ENCODE data around the gene VAV2. TPM values are rescaled to one million over a fixed set of nuclear protein-coding genes. Genes with fewer than 3 reads are reported as not detected.

VAV2 gene, protein sequence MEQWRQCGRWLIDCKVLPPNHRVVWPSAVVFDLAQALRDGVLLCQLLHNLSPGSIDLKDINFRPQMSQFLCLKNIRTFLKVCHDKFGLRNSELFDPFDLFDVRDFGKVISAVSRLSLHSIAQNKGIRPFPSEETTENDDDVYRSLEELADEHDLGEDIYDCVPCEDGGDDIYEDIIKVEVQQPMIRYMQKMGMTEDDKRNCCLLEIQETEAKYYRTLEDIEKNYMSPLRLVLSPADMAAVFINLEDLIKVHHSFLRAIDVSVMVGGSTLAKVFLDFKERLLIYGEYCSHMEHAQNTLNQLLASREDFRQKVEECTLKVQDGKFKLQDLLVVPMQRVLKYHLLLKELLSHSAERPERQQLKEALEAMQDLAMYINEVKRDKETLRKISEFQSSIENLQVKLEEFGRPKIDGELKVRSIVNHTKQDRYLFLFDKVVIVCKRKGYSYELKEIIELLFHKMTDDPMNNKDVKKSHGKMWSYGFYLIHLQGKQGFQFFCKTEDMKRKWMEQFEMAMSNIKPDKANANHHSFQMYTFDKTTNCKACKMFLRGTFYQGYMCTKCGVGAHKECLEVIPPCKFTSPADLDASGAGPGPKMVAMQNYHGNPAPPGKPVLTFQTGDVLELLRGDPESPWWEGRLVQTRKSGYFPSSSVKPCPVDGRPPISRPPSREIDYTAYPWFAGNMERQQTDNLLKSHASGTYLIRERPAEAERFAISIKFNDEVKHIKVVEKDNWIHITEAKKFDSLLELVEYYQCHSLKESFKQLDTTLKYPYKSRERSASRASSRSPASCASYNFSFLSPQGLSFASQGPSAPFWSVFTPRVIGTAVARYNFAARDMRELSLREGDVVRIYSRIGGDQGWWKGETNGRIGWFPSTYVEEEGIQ
- total RNA-seq, result 8.6 TPM in 2 replicates

DNA sequence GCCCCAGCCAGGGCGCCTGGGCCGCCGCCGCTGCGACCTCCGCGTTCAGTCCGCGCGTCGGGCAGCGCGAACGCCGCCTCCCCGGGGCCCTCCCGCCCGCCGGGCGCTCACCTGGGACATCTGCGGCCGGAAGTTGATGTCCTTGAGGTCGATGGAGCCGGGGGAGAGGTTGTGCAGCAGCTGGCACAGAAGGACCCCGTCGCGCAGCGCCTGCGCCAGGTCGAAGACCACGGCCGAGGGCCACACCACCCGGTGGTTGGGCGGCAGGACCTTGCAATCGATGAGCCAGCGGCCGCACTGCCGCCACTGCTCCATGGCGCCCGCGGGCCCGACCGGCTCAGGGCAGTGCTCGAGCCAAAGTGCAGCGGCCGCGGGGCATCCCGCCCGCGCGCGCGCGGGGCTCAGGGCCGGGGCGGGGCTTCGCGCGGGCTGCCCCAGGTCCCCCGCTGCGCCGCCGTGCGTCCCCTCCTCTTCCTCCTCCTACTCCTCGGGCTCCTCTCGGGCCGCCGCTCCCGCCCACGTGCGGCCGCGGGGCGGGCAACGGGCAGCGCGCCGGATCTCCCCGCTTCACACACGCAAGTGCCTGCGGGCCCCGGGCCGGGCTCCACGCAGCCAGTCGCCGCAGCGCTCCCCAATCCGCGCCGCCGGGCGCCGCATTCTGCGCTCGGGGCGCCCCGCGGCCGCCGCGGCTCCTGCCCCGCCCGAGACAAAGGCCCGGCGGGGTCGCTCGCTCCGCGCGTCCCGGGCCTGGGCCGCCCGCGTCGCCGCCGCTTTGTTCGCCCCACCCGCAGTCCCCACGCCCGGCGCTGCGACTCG lies at the start of gene VAV2:
VAV2 (minus strand) TSS at position 361 of the 816 bp plus-strand sequence; CDS start at position 315, 46 bp downstream.
- H3K4me3 Mint-ChIP-seq (ENCODE audit: low read depth), result peak within 1 kb of the TSS; percentile 67
- H3K4me1 Mint-ChIP-seq (ENCODE audit: low read depth), result no peaks in the 10 kb centered on the region
- peaks cover 20% of the 10 kb centered on the region for H3K27me3 Mint-ChIP-seq (ENCODE audit: low read depth)
- H3K9me3 Mint-ChIP-seq, result no peaks in the 10 kb centered on the region
- H3K27ac Mint-ChIP-seq, result no peak within 1 kb of the TSS
- intact Hi-C loops (cut with micrococcal nuclease), result loop anchor here (2.0 kb wide), 1 partner anchor 33 kb away; the partner anchor contains the start of gene BRD3OS
- DNase-seq (ENCODE audit: low spot score), result peak; percentile 44
- no peaks in the 10 kb centered on the region for H3K36me3 Mint-ChIP-seq (ENCODE audit: low read depth)

DNA sequence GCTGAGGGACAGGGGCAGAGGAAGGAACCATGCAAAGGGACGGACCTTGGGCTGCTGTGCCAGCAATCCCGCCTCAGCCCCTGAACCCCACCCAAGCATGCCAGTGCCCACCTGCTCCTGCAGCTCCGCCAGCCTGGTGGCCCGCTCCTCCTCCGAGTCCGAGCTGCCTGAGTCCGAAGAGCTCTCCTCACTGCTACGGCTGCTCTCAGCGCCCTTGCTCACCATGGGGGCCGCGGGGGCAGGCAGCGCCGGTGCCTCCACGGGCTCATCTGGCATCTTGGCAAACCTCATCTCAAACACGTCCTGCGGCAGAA lies 49.5 kb upstream of the VAV2 start:
- H3K4me1 Mint-ChIP-seq (ENCODE audit: low read depth), result no peaks in the 10 kb centered on the region
- intact Hi-C loops (cut with micrococcal nuclease), result no loop called here
- H3K4me3 Mint-ChIP-seq (ENCODE audit: low read depth), result no peak overlapping the region
- H3K27me3 Mint-ChIP-seq (ENCODE audit: low read depth), result no peaks in the 10 kb centered on the region
- H3K9me3 Mint-ChIP-seq, result no peaks in the 10 kb centered on the region
- H3K27ac Mint-ChIP-seq, result no peak overlapping the region
- no peak for DNase-seq (ENCODE audit: low spot score)
- H3K36me3 Mint-ChIP-seq (ENCODE audit: low read depth), result peaks cover 48% of the 10 kb centered on the region

DNA sequence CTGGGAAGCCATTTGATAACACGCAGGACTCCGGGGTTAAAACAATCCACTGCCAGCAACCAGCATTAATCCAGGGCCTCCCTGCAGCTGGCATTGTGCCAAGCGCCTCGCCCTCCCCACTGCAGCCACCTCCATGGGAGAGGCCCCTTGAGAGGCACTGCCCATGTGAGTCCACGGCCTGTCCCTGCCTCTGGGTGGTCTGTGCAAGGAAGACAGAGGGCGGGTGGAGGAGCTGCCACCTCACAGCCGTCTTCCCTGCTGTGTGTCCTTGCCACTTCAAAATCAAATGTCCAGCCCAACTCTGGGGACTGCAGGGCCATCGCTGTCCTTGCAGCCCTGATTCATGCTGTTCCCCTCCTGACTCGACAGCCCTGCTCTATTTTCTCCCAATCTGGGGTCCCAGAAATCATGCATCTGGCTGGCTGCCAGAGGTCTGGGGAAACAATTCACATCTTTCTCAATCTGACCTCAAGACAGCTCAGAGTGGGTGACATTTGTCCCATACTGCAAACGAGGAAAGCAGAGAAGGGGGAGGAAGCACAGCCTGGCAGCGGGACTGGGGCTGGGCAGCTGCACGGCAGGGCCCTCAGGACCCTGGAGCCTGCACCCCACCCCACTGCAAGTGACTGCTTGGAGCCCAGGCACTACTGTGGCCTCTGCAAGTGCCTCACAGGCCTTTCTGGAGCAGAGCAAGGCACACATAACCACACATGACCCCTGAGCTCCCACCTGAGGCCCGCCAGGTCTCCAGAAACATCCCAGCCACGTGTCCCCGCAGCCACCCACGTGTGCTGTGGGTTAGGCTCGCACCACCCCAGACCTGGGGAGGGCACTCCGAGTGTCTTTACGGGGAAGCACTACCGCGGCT lies 48.9 kb upstream of the VAV2 start:
- H3K36me3 Mint-ChIP-seq (ENCODE audit: low read depth), result peaks cover 51% of the 10 kb centered on the region

DNA sequence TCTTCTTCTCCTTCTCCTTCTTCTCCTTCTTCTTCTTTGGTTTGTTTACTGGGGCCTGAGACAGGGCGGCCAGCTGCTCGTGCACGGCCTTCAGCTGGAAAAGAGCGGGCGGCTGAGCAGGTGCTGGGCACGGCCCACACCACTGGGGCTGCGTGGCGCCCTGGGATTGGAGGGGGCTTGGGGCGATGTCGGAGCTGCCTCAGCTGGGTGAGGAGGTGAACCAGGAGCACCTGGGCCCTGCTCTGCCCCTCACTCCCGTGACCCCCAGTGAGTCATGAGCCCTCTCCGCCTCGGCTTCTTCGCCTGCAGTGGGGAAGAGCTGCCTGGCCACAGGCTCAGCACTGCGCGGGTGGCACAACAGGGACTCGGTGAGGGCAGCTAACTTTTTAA lies 48.0 kb upstream of the VAV2 start:
- Mint-ChIP-seq H3K27me3 (ENCODE audit: low read depth) (no peaks in the 10 kb centered on the region), H3K4me3 (ENCODE audit: low read depth) (no peak overlapping the region), H3K4me1 (ENCODE audit: low read depth) (no peaks in the 10 kb centered on the region), H3K36me3 (ENCODE audit: low read depth) (peaks cover 57% of the 10 kb centered on the region), H3K27ac (no peak overlapping the region), H3K9me3 (no peaks in the 10 kb centered on the region)
- intact Hi-C loops (cut with micrococcal nuclease), result no loop called here
- DNase-seq (ENCODE audit: low spot score), result no peak

More for the DNA sequence above, 48.9 kb upstream of the VAV2 start:
- H3K9me3 Mint-ChIP-seq, result no peaks in the 10 kb centered on the region
- H3K4me3 Mint-ChIP-seq (ENCODE audit: low read depth), result no peak overlapping the region
- no peak overlapping the region for H3K27ac Mint-ChIP-seq
- no peak for DNase-seq (ENCODE audit: low spot score)
- no peaks in the 10 kb centered on the region for H3K4me1 Mint-ChIP-seq (ENCODE audit: low read depth)
- intact Hi-C loops (cut with micrococcal nuclease), result no loop called here
- H3K27me3 Mint-ChIP-seq (ENCODE audit: low read depth), result no peaks in the 10 kb centered on the region

DNA sequence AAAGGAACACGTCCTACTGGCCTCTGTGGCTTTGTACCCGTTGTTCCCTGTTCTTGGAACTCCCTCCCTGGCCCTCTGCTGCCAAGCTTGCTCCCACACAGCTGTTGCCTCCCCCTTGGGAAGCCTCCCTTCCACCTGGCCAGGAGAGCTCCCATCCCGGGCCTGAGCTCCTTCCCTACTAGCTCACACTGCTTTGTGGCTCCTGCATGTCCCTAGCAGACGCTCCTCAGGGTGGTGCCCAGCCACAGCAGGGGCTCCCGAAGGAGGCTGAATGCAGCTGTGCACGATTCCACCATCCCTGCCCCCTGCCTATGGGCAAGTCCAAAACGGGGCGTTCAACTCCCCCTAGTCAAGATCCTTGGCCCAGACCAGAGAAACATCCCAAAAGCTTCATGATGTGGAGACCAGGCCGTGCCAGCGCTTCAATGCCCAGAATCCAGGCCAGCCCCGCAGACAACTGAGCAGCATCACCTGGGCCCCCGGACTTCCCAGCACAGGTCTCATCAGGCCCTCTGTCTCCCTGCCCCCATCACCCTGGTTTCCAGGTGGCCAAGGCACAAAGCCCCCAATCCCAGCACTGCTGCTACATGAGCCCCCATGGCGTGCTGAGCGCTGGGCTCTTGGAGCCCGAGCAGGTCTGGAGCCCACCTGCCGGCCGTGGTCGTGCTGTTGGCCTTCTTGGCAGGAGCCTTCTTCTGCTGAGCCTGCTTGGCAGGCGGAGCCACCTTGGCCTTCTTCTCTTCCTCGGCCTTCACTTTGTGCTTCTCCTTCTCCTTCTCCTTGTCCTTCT lies 47.5 kb upstream of the VAV2 start:
- Mint-ChIP-seq H3K4me1 (ENCODE audit: low read depth) (no peaks in the 10 kb centered on the region), H3K27ac (no peak overlapping the region)
- intact Hi-C loops (cut with micrococcal nuclease), result no loop called here

DNA sequence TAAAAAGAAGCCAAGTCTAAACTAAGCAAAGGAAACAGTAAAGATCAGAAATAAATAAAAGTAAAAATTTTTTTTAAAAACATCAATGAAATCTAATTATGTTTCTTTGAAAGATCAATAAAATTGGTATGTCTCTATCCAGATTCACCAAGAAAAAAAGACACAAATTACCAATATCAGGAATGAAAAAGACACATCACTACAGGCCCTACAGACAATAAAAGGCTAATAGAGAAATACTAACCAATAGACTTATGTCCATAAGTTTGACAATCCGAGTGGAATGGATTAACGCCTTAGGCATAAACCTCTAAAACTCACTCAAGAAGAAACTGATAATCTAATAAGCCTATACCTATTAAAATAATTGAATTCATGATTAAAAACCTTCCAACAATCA lies 45.5 kb upstream of the VAV2 start:
- Mint-ChIP-seq H3K27ac (no peak overlapping the region), H3K36me3 (ENCODE audit: low read depth) (peaks cover 74% of the 10 kb centered on the region), H3K4me1 (ENCODE audit: low read depth) (no peaks in the 10 kb centered on the region), H3K9me3 (no peaks in the 10 kb centered on the region), H3K27me3 (ENCODE audit: low read depth) (no peaks in the 10 kb centered on the region), H3K4me3 (ENCODE audit: low read depth) (no peak overlapping the region)
- intact Hi-C loops (cut with micrococcal nuclease), result no loop called here
- no peak for DNase-seq (ENCODE audit: low spot score)

More for the DNA sequence above, 47.5 kb upstream of the VAV2 start:
- DNase-seq (ENCODE audit: low spot score), result no peak
- no peak overlapping the region for H3K4me3 Mint-ChIP-seq (ENCODE audit: low read depth)
- H3K27me3 Mint-ChIP-seq (ENCODE audit: low read depth), result no peaks in the 10 kb centered on the region
- no peaks in the 10 kb centered on the region for H3K9me3 Mint-ChIP-seq
- peaks cover 63% of the 10 kb centered on the region for H3K36me3 Mint-ChIP-seq (ENCODE audit: low read depth)

DNA sequence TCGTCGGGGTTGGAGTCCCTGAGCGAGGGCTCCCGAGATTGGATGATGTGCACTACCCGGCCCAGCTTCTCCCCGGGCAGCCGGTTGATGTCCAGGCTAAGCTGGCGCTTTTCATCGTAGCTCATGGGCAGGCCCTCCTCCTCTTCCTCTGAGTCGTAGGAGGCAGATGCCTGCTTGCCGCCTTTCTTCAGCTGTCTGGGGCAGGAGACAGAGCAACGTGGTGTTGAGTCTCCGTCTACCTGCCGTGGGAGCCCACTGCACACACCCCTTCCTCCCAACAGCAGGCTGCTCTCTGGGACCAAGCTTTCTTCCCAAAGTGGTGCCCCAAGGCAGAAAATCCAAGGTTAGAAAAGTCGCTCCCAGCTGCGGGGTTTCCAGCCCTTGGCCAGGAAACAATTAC lies 44.0 kb upstream of the VAV2 start:
- H3K4me1 Mint-ChIP-seq (ENCODE audit: low read depth), result no peaks in the 10 kb centered on the region
- no peak overlapping the region for H3K4me3 Mint-ChIP-seq (ENCODE audit: low read depth)
- no peak for DNase-seq (ENCODE audit: low spot score)
- H3K27ac Mint-ChIP-seq, result no peak overlapping the region
- H3K27me3 Mint-ChIP-seq (ENCODE audit: low read depth), result no peaks in the 10 kb centered on the region
- H3K36me3 Mint-ChIP-seq (ENCODE audit: low read depth), result peaks cover 72% of the 10 kb centered on the region
- intact Hi-C loops (cut with micrococcal nuclease), result no loop called here
- no peaks in the 10 kb centered on the region for H3K9me3 Mint-ChIP-seq

DNA sequence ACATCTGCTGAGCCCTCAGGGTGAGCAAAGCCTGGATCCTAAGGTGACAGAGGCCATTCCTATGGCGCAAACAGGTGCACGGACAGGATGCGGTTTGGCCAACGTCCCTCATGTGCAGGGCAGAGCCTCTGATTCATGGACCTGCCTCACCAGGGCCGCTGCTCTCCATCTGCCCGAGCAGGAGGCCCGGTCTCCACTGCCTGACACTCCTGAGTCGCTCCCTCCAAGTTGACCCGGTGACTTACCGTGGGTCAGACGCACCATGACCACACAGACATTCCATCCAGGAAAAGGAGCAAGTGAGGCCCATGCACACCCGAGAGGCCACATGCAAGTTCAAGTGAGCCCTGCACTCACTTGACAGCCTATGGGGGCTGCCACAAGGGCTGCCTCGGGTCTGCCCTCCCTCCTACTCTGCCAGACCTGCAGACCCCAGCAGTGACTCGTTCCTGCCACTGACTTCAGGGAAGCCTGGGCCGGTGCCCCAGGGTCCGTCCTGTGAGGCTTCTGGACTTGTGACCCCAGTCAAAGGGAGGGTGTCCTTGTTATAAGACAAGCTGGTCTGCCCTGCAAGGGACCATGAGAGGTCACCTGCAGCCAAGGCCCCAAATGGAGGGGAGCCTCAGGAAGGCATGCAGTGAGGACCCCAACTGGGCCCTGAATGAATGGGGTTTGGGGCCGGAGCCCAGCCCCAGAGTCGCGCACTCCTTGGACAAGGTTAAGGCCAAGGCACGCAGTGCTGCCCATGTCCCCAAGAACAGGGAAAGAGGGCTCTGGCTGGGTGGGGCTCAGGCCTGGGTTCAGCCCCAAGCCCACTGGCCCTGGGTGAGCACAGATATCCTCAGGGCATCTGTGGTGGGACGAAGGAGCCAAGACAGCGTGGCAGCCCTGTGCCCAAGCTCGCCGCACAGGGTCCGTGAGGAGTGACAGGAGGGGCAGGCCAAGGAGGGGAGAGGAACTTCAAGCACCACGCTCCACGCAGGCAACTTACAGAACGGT lies 43.2 kb upstream of the VAV2 start:
- no peak for DNase-seq (ENCODE audit: low spot score)
- no peaks in the 10 kb centered on the region for H3K27me3 Mint-ChIP-seq (ENCODE audit: low read depth)
- no peaks in the 10 kb centered on the region for H3K4me1 Mint-ChIP-seq (ENCODE audit: low read depth)
- intact Hi-C loops (cut with micrococcal nuclease), result no loop called here
- H3K9me3 Mint-ChIP-seq, result no peaks in the 10 kb centered on the region
- peaks cover 65% of the 10 kb centered on the region for H3K36me3 Mint-ChIP-seq (ENCODE audit: low read depth)
- no peak overlapping the region for H3K27ac Mint-ChIP-seq
- H3K4me3 Mint-ChIP-seq (ENCODE audit: low read depth), result no peak overlapping the region

DNA sequence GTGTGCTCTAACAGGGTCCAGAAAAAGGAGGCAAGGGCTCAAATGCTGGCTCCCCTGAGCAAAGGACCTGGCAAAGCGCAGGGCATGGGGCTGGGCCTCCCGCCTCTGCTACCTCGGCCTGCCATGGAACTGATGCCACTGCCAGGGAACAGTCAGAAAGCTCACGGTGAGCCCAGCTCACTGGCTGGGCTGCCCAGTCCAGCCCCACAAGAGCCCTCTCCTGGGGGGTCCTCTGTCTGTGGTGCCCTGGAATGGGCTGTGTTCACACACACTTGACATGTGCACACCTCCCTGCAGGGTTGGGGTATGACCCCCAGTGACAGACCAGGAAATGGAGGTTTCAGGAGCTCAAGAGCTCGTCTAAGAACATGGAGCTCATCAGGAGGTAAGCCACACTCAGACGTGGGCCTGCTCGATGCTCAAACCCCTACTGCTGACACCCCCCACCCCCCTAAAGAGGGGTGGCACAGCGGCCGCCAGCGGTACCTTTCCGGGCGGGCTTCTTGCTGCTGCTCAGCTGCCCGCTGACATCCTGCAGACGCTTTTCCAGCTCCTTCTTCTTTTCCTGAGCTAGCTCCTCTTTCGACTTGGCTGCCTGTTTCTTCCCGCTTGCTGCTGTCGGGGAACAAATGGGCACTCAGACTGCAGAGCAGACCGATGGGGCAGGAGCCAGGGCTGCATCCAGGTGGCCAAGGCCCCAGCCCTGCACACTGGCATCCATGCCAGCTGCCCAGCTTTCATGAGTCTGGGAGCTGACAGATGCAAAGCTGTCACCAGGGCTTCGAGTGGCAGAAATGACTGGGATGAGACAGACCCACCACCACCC lies 42.3 kb upstream of the VAV2 start:
- no peak overlapping the region for H3K27ac Mint-ChIP-seq
- H3K36me3 Mint-ChIP-seq (ENCODE audit: low read depth), result peaks cover 56% of the 10 kb centered on the region
- no peaks in the 10 kb centered on the region for H3K4me1 Mint-ChIP-seq (ENCODE audit: low read depth)
- no peaks in the 10 kb centered on the region for H3K9me3 Mint-ChIP-seq
- intact Hi-C loops (cut with micrococcal nuclease), result no loop called here
- DNase-seq (ENCODE audit: low spot score), result no peak
- H3K4me3 Mint-ChIP-seq (ENCODE audit: low read depth), result no peak overlapping the region
- no peaks in the 10 kb centered on the region for H3K27me3 Mint-ChIP-seq (ENCODE audit: low read depth)

DNA sequence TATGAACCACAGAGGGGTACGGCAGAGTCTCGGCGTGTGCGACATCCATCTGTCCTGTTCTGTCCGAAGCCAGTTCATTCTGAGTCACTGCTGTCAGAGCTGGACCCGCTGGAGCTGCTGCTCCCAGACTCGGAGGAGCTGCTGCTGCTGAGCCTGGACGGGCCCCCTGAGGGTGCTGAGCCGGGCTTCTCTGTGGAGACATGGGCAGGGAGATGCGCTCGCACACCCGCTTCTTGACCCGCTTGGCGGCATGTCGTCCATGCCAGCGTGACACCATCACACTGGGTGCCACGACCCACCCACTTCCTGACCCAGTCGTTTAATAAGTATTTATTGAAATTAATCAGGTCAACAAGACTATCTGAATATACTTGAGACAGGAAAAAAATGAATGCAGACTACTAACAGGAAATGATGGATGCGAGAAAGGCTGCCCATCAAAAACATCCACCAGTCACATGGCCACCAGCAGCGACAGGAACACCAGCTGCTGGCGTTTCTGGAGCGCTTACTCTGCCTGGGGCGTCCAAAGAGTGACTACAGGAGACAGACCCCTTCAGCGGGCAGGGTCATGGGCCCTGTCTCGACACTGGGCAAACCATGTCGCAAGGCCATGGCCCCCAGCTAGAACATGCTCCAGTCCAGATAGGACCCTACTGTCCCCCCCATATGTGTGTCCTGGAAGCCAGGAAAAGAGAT lies 41.5 kb upstream of the VAV2 start:
- no peaks in the 10 kb centered on the region for H3K9me3 Mint-ChIP-seq
- H3K36me3 Mint-ChIP-seq (ENCODE audit: low read depth), result peaks cover 48% of the 10 kb centered on the region
- H3K4me3 Mint-ChIP-seq (ENCODE audit: low read depth), result no peak overlapping the region
- intact Hi-C loops (cut with micrococcal nuclease), result no loop called here
- DNase-seq (ENCODE audit: low spot score), result no peak
- no peak overlapping the region for H3K27ac Mint-ChIP-seq
- H3K4me1 Mint-ChIP-seq (ENCODE audit: low read depth), result no peaks in the 10 kb centered on the region
- H3K27me3 Mint-ChIP-seq (ENCODE audit: low read depth), result no peaks in the 10 kb centered on the region
